Gastrocnemius medialis (tissue), 4 donors: Measurements from ENCODE around the gene ZP4.

ENCODE experiments used
- POLR2A ChIP-seq, 2 donors: fragments of 450-650 bp; IDR thresholded peaks; one replicate each; pipeline ENCODE4 v1.6.1; 2017; ENCODE audit warnings: antibody characterized with exemption in 2 of 2, mild to moderate bottlenecking in 2 of 2, moderate library complexity in 2 of 2
- TF ChIP-seq, protein P1 (sequence below), 5 experiments: fragments of 450-650 bp in 3 of 5; fragments of 200-600 bp in 2 of 5; sonication (generic) in 2 of 5; IDR thresholded peaks in 4 of 5; conservative IDR thresholded peaks in 1 of 5; 1 replicate in 4 of 5; 2 replicates in 1 of 5; pipeline ENCODE4 v1.5.1; 2016 to 2019; ENCODE audit warnings: antibody characterized with exemption in 5 of 5, mild to moderate bottlenecking in 3 of 5, moderate library complexity in 3 of 5

DNA sequence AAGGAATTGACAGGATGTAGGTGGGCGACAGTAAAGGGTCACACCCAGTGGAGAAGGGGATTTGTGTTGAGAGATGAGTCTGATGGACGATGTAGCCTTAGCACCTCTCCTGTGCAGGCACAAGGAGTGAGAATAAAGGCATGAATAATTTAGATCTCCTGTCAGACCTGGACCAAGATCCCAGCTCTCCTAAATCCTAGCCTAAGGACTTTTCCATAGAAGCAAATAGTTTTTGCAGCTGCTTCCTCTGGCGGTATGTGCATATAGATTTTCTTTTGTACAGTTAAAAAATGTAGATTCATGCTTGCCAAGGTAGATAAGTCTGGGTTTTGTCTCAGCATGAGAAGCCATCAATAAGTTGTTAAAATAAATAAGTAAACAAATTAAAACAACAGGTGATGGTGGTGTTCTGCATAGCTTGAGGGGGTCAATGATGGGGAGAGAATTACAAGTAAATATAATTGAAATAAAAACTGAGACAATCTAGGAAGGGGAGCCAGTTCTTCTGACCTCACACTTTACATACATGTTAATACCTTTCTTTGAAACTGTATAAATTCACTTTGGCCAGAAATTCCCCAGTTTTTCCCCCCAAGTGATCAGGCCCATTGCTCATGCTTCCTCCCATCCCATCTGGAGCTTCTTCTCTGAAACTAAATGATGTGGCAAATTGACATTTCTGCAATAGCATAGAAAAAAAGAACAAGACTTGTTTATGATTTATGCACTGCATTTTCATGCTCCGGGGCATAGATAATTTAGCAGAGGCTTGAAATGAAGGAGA, 12.4 kb upstream of the ZP4 start:
- no peak for TF ChIP-seq POLR2A (IDR thresholded peaks at IDR 0.05)
- TF ChIP-seq, protein P1, sequence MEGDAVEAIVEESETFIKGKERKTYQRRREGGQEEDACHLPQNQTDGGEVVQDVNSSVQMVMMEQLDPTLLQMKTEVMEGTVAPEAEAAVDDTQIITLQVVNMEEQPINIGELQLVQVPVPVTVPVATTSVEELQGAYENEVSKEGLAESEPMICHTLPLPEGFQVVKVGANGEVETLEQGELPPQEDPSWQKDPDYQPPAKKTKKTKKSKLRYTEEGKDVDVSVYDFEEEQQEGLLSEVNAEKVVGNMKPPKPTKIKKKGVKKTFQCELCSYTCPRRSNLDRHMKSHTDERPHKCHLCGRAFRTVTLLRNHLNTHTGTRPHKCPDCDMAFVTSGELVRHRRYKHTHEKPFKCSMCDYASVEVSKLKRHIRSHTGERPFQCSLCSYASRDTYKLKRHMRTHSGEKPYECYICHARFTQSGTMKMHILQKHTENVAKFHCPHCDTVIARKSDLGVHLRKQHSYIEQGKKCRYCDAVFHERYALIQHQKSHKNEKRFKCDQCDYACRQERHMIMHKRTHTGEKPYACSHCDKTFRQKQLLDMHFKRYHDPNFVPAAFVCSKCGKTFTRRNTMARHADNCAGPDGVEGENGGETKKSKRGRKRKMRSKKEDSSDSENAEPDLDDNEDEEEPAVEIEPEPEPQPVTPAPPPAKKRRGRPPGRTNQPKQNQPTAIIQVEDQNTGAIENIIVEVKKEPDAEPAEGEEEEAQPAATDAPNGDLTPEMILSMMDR (IDR thresholded peaks at IDR 0.05 in 4 of 5, conservative IDR thresholded peaks at IDR 0.05 in 1 of 5): no peak
